ENCODE measurements around the gene HDLBP.

Gene HDLBP

DNA sequence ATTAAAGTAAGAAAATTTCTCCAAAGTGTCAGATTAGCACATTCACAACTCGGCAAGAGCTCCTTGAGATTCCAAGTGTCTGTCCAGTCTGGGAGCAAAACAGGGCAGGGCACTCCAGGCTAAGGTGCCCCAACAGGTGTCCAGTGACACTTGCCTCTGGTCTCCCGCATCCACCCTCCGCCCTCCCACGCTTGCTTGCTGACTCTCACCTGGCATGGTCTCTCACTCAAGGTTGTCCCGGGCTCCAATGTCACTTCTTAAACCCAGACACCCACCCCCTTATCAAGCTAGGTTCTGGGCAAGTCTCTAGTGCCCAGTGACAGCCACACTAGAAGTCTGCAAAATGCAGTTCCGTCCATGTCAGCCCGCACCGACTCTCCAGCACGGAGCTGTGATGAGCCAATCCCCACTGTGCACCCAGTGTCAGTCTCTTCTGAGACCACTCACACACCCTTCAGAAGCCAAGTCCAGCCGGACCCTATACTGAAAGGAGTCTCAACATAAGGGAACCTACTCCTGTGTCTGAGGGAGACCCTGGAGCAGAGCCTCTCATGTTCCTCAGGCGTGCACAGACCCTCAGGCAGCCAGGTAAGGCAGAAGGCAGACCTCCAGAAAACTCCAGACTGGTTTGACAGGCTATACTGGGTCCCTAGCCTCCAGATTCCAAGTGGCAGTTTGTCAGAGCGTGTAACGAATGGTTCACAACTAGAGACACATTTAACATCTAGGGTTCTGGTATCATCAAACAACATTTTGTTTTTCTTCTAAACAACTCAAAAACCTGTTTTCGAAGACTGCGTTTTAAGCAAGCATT is 45.6 kb downstream of the HDLBP start:
- no peak for DNase-seq (ENCODE audit: low spot score)
- H3K18ac ChIP-seq (ENCODE audit: low read length): no peak overlapping the region
- H2BK5ac ChIP-seq (ENCODE audit: low read length): no peak overlapping the region
- no peak overlapping the region for H2BK15ac ChIP-seq (ENCODE audit: low read length)
- no peak overlapping the region for H4K91ac ChIP-seq (ENCODE audit: low read depth, low read length, poor library complexity)
- peaks cover 6% of the 10 kb centered on the region for H3K79me1 ChIP-seq (ENCODE audit: low read depth, low read length)
- H3K9ac ChIP-seq (ENCODE audit: low read depth, low read length, poor library complexity): no peak overlapping the region
- H3K4me2 ChIP-seq (ENCODE audit: insufficient read depth, low read length, poor library complexity, severe bottlenecking): no peak overlapping the region
- no peaks in the 10 kb centered on the region for H3K27me3 ChIP-seq (ENCODE audit: control insufficient read depth in 3 of 3, insufficient read depth in 3 of 3, low read depth in 1 of 3, low read length in 3 of 3)
- no peak overlapping the region for H4K8ac ChIP-seq (ENCODE audit: low read depth, low read length)
- H3K4me3 ChIP-seq (ENCODE audit: low read length in 2 of 2): no peak overlapping the region
- no peaks in the 10 kb centered on the region for H3K9me3 ChIP-seq (replicated peaks in 1 of 2; ENCODE audit: control insufficient read depth in 2 of 2, insufficient read depth in 1 of 2, low read depth in 1 of 2, low read length in 2 of 2)
- H3K36me3 ChIP-seq (replicated peaks in 1 of 2; ENCODE audit: control insufficient read depth in 2 of 2, insufficient read depth in 2 of 2, low read length in 2 of 2): peaks cover 13 to 52% of the 10 kb centered on the region in 2 donors
- no peak overlapping the region for H3K14ac ChIP-seq (ENCODE audit: low read length)
- H2AK5ac ChIP-seq (ENCODE audit: low read depth, low read length): no peak overlapping the region
- WGBS, 2 donors (ENCODE audit: extremely low coverage in 2 of 2, insufficient read length in 2 of 2, insufficient replicate concordance in 1 of 2): no CpG with 5 or more reads among the region's 15 CpGs
- H3K23ac ChIP-seq (ENCODE audit: low read depth, low read length, poor library complexity): no peak overlapping the region
- no peak overlapping the region for H3K27ac ChIP-seq (replicated peaks; ENCODE audit: low read length)
- H2BK120ac ChIP-seq (ENCODE audit: low read depth, low read length): no peak overlapping the region
- H2AFZ ChIP-seq (ENCODE audit: low read length): no peak overlapping the region
- H2BK12ac ChIP-seq (ENCODE audit: low read length): no peak overlapping the region
- no peak overlapping the region for H3K4ac ChIP-seq (ENCODE audit: low read length)
- H3K4me1 ChIP-seq (ENCODE audit: control insufficient read depth in 2 of 2, insufficient read depth in 1 of 2, low read depth in 1 of 2, low read length in 2 of 2): peaks cover 4 to 7% of the 10 kb centered on the region in 2 donors

DNA sequence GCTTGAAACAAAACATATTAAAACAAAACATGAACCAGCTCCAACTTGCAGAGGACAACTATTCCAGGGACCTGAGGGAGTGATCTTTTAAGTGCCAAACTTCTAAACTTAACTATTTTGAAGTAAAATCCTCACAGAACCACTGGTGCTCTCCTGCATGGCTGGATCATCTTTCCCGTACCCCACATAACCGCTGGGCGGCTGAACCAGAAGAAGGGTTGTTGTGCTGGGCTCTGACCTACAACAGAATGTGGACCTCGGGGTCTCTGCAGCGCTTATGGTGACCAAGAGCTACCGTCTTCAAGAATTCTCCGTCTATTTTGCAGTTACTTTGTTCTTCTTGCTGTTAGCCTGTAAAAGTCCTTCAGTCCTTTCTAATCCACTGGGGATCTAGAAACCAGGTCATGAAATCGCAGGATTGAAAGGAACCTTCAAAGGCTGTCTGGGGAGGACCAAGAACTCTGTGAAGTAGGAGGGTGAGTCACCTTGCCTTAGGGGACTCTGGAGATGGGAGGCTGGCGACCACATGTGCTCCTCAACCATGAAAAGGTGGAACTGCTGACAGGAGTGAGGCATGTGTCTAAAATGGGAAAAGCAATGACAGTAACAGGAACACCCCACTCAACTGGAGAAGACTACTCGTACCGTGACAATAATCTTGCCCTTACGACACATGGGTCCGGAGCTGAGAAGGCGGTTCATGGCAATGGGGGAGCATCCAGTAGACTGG is 46.6 kb downstream of the HDLBP start:
- Histone ChIP-seq H2AFZ (ENCODE audit: low read length) (no peak overlapping the region), H3K4me3 (ENCODE audit: low read length in 2 of 2) (no peak overlapping the region), H2BK12ac (ENCODE audit: low read length) (no peak overlapping the region), H3K23ac (ENCODE audit: low read depth, low read length, poor library complexity) (no peak overlapping the region), H3K14ac (ENCODE audit: low read length) (no peak overlapping the region), H4K91ac (ENCODE audit: low read depth, low read length, poor library complexity) (no peak overlapping the region), H2BK15ac (ENCODE audit: low read length) (no peak overlapping the region), H3K36me3 (replicated peaks in 1 of 2; ENCODE audit: control insufficient read depth in 2 of 2, insufficient read depth in 2 of 2, low read length in 2 of 2) (peaks cover 9 to 52% of the 10 kb centered on the region in 2 donors), H3K4me2 (ENCODE audit: insufficient read depth, low read length, poor library complexity, severe bottlenecking) (no peak overlapping the region), H3K4me1 (ENCODE audit: control insufficient read depth in 2 of 2, insufficient read depth in 1 of 2, low read depth in 1 of 2, low read length in 2 of 2) (peaks cover 1 to 7% of the 10 kb centered on the region in 2 donors), H3K4ac (ENCODE audit: low read length) (no peak overlapping the region), H3K27me3 (ENCODE audit: control insufficient read depth in 3 of 3, insufficient read depth in 3 of 3, low read depth in 1 of 3, low read length in 3 of 3) (no peaks in the 10 kb centered on the region), H4K8ac (ENCODE audit: low read depth, low read length) (no peak overlapping the region), H2BK120ac (ENCODE audit: low read depth, low read length) (no peak overlapping the region), H3K18ac (ENCODE audit: low read length) (no peak overlapping the region), H3K27ac (replicated peaks; ENCODE audit: low read length) (no peak overlapping the region), H3K79me1 (ENCODE audit: low read depth, low read length) (peaks cover 3% of the 10 kb centered on the region), H3K9ac (ENCODE audit: low read depth, low read length, poor library complexity) (no peak overlapping the region), H2BK5ac (ENCODE audit: low read length) (no peak overlapping the region), H3K9me3 (replicated peaks in 1 of 2; ENCODE audit: control insufficient read depth in 2 of 2, insufficient read depth in 1 of 2, low read depth in 1 of 2, low read length in 2 of 2) (no peaks in the 10 kb centered on the region), H2AK5ac (ENCODE audit: low read depth, low read length) (no peak overlapping the region)
- WGBS, 2 donors (ENCODE audit: extremely low coverage in 2 of 2, insufficient read length in 2 of 2, insufficient replicate concordance in 1 of 2): no CpG with 5 or more reads among the region's 14 CpGs
- no peak for DNase-seq (ENCODE audit: low spot score)

DNA sequence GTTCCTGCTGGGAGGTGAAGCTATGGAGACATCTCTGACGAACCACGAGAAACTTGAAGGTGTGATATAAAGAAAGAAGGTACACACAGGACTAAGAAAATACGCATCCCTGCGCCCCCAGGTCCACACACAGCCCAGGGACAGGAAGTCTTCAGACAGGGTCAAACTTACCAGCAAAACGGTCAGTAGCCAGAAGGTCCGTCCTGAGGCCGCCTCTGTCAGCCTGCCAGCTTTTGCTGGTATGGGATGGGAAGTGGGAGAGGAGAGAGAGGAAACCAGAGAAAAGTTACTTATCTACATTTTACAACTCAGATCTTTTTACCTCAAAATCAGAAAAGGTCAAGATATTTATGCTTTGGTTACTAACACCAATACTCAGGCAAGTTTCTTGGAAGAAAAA is 47.2 kb downstream of the HDLBP start:
- no peak for DNase-seq (ENCODE audit: low spot score)
- Histone ChIP-seq H2BK15ac (ENCODE audit: low read length) (no peak overlapping the region), H3K4me2 (ENCODE audit: insufficient read depth, low read length, poor library complexity, severe bottlenecking) (no peak overlapping the region), H3K4ac (ENCODE audit: low read length) (no peak overlapping the region), H3K36me3 (replicated peaks in 1 of 2; ENCODE audit: control insufficient read depth in 2 of 2, insufficient read depth in 2 of 2, low read length in 2 of 2) (peaks cover 12 to 57% of the 10 kb centered on the region in 2 donors), H4K91ac (ENCODE audit: low read depth, low read length, poor library complexity) (no peak overlapping the region), H3K9ac (ENCODE audit: low read depth, low read length, poor library complexity) (no peak overlapping the region), H2BK12ac (ENCODE audit: low read length) (no peak overlapping the region), H3K23ac (ENCODE audit: low read depth, low read length, poor library complexity) (no peak overlapping the region), H2BK5ac (ENCODE audit: low read length) (no peak overlapping the region), H3K4me1 (ENCODE audit: control insufficient read depth in 2 of 2, insufficient read depth in 1 of 2, low read depth in 1 of 2, low read length in 2 of 2) (peaks cover 1 to 7% of the 10 kb centered on the region in 2 donors), H2AFZ (ENCODE audit: low read length) (no peak overlapping the region), H3K18ac (ENCODE audit: low read length) (no peak overlapping the region), H2AK5ac (ENCODE audit: low read depth, low read length) (no peak overlapping the region), H3K27me3 (ENCODE audit: control insufficient read depth in 3 of 3, insufficient read depth in 3 of 3, low read depth in 1 of 3, low read length in 3 of 3) (no peaks in the 10 kb centered on the region), H2BK120ac (ENCODE audit: low read depth, low read length) (no peak overlapping the region), H3K27ac (replicated peaks; ENCODE audit: low read length) (no peak overlapping the region), H3K14ac (ENCODE audit: low read length) (no peak overlapping the region), H4K8ac (ENCODE audit: low read depth, low read length) (no peak overlapping the region), H3K79me1 (ENCODE audit: low read depth, low read length) (peaks cover 3% of the 10 kb centered on the region), H3K9me3 (replicated peaks in 1 of 2; ENCODE audit: control insufficient read depth in 2 of 2, insufficient read depth in 1 of 2, low read depth in 1 of 2, low read length in 2 of 2) (no peaks in the 10 kb centered on the region), H3K4me3 (ENCODE audit: low read length in 2 of 2) (no peak overlapping the region)
- no CpG with 5 or more reads among the region's 7 CpGs for WGBS, 2 donors (ENCODE audit: extremely low coverage in 2 of 2, insufficient read length in 2 of 2, insufficient replicate concordance in 1 of 2)
